Panc1 (cell line): ENCODE measurements around the gene MEOX2.

ENCODE experiments used
- CTCF ChIP-seq: fragments of 450-650 bp; IDR thresholded peaks from 2 replicates; pipeline ENCODE4 v1.5.1; 2017; ENCODE audit warnings: mild to moderate bottlenecking
- POLR2AphosphoS5 ChIP-seq: IDR thresholded peaks from 2 replicates; pipeline ENCODE4 v1.6.1; 2012; ENCODE audit warnings: mild to moderate bottlenecking, low read depth, low read length, moderate library complexity
- TCF7L2 ChIP-seq: IDR thresholded peaks from 2 replicates; pipeline ENCODE4 v1.6.1; 2011; ENCODE audit warnings: mild to moderate bottlenecking, low read depth, low read length, inconsistent platforms

- no peak for TF ChIP-seq CTCF
- TF ChIP-seq POLR2AphosphoS5 = no peak
- no peak for TF ChIP-seq TCF7L2
Measured at GRCh38 chr7:15628876-15629275, 57.6 kb downstream of the MEOX2 start.
